HUES6 (cell line): ENCODE results near the gene ZNF747.
A peak's percentile ranks its signal among the peaks of the same experiment; 100 is the strongest.

Source experiments
- H3K27ac ChIP-seq: 2 replicates; pipeline ENCODE4 v1.7.0; 2013; ENCODE audit warnings: low read depth, mild to moderate bottlenecking, low read length, inconsistent platforms
- H3K27me3 ChIP-seq: 2 replicates; pipeline ENCODE4 v1.6.1; 2013; ENCODE audit warnings: low read length; ENCODE audit not compliant: control insufficient read depth, insufficient read depth
- H3K36me3 ChIP-seq: 2 replicates; pipeline ENCODE4 v1.6.1; 2013; ENCODE audit warnings: low read length; ENCODE audit not compliant: control insufficient read depth, insufficient read depth
- H3K4me1 ChIP-seq: 2 replicates; pipeline ENCODE4 v1.6.1; 2013; ENCODE audit warnings: low read length; ENCODE audit not compliant: control insufficient read depth, insufficient read depth
- H3K4me3 ChIP-seq: 2 replicates; pipeline ENCODE4 v1.5.1; 2013; ENCODE audit warnings: low read depth, low read length
- H3K9ac ChIP-seq: one replicate; pipeline ENCODE4 v1.6.1; 2013; ENCODE audit warnings: mild to moderate bottlenecking, low read length
- H3K9me3 ChIP-seq: 2 replicates; pipeline ENCODE4 v1.6.1; 2013; ENCODE audit warnings: low read depth, low read length; ENCODE audit not compliant: control insufficient read depth, insufficient read depth

The ZNF747 gene

GRCh38 chr16:30556125-30556473 is 21.4 kb upstream of the ZNF747 start:
- Histone ChIP-seq H3K4me3 (no peak overlapping the region), H3K36me3 (peaks cover 27% of the 10 kb centered on the region), H3K27me3 (no peaks in the 10 kb centered on the region), H3K4me1 (peaks cover 19% of the 10 kb centered on the region; the same call in 1 of the 2 replicates), H3K9ac (no peak overlapping the region), H3K9me3 (no peaks in the 10 kb centered on the region), H3K27ac (no peak overlapping the region)

GRCh38 chr16:30555315-30556124 is 20.9 kb upstream of the ZNF747 start:
- Histone ChIP-seq H3K4me1 (peaks cover 19% of the 10 kb centered on the region; the same call in 1 of the 2 replicates), H3K27ac (no peak overlapping the region), H3K36me3 (peaks cover 27% of the 10 kb centered on the region), H3K4me3 (no peak overlapping the region), H3K27me3 (no peaks in the 10 kb centered on the region), H3K9ac (no peak overlapping the region), H3K9me3 (no peaks in the 10 kb centered on the region)

GRCh38 chr16:30554557-30555314 is 20.1 kb upstream of the ZNF747 start:
- H3K4me3 ChIP-seq = no peak overlapping the region
- H3K27me3 ChIP-seq = no peaks in the 10 kb centered on the region
- peaks cover 27% of the 10 kb centered on the region for H3K36me3 ChIP-seq
- no peaks in the 10 kb centered on the region for H3K9me3 ChIP-seq
- no peak overlapping the region for H3K9ac ChIP-seq
- peaks cover 19% of the 10 kb centered on the region; the same call in 1 of the 2 replicates for H3K4me1 ChIP-seq
- H3K27ac ChIP-seq = no peak overlapping the region

- no peak overlapping the region for H3K9ac ChIP-seq
- no peak overlapping the region for H3K4me3 ChIP-seq
- peaks cover 25% of the 10 kb centered on the region for H3K4me1 ChIP-seq
- H3K27ac ChIP-seq = no peak overlapping the region
- H3K9me3 ChIP-seq = no peaks in the 10 kb centered on the region
- H3K36me3 ChIP-seq = peaks cover 27% of the 10 kb centered on the region
- H3K27me3 ChIP-seq = no peaks in the 10 kb centered on the region
Observed at GRCh38 chr16:30553393-30553899, 18.8 kb upstream of the ZNF747 start.

- Histone ChIP-seq H3K36me3 (peaks cover 27% of the 10 kb centered on the region), H3K27me3 (no peaks in the 10 kb centered on the region), H3K4me3 (no peak overlapping the region), H3K4me1 (peaks cover 28% of the 10 kb centered on the region), H3K9ac (no peak overlapping the region), H3K27ac (no peak overlapping the region), H3K9me3 (no peaks in the 10 kb centered on the region)
Observed at GRCh38 chr16:30552956-30553355, 18.3 kb upstream of the ZNF747 start.

GRCh38 chr16:30551781-30552180 is 17.1 kb upstream of the ZNF747 start:
- Histone ChIP-seq H3K4me1 (peaks cover 30% of the 10 kb centered on the region), H3K27me3 (no peaks in the 10 kb centered on the region), H3K36me3 (peaks cover 27% of the 10 kb centered on the region), H3K9ac (no peak overlapping the region), H3K9me3 (no peaks in the 10 kb centered on the region), H3K27ac (no peak overlapping the region), H3K4me3 (no peak overlapping the region)

GRCh38 chr16:30548416-30549253 is 14.0 kb upstream of the ZNF747 start:
- Histone ChIP-seq H3K4me3 (no peak overlapping the region), H3K4me1 (peaks cover 37% of the 10 kb centered on the region), H3K27me3 (no peaks in the 10 kb centered on the region), H3K27ac (no peak overlapping the region), H3K9ac (no peak overlapping the region), H3K9me3 (no peaks in the 10 kb centered on the region), H3K36me3 (peaks cover 4% of the 10 kb centered on the region)

GRCh38 chr16:30546115-30546514 is 11.5 kb upstream of the ZNF747 start:
- H3K4me1 ChIP-seq = peaks cover 54% of the 10 kb centered on the region
- no peaks in the 10 kb centered on the region for H3K36me3 ChIP-seq
- no peak overlapping the region for H3K27ac ChIP-seq
- H3K27me3 ChIP-seq = no peaks in the 10 kb centered on the region
- H3K9me3 ChIP-seq = no peaks in the 10 kb centered on the region
- no peak overlapping the region for H3K9ac ChIP-seq
- H3K4me3 ChIP-seq = no peak overlapping the region

- Histone ChIP-seq H3K27me3 (no peaks in the 10 kb centered on the region), H3K9ac (no peak overlapping the region), H3K4me3 (no peak overlapping the region), H3K9me3 (no peaks in the 10 kb centered on the region), H3K4me1 (peaks cover 45% of the 10 kb centered on the region), H3K27ac (no peak overlapping the region), H3K36me3 (no peaks in the 10 kb centered on the region)
Observed at GRCh38 chr16:30543067-30543466, 8.4 kb upstream of the ZNF747 start.

GRCh38 chr16:30541502-30542329 is 7.1 kb upstream of the ZNF747 start:
- H3K27ac ChIP-seq = no peak overlapping the region; the same call in 1 of the 2 replicates
- H3K9me3 ChIP-seq = no peaks in the 10 kb centered on the region
- H3K36me3 ChIP-seq = no peaks in the 10 kb centered on the region
- H3K4me1 ChIP-seq = peaks cover 42% of the 10 kb centered on the region
- peak overlapping the region; percentile 18 for H3K9ac ChIP-seq
- no peaks in the 10 kb centered on the region for H3K27me3 ChIP-seq
- peak overlapping the region; percentile 12 for H3K4me3 ChIP-seq
